H1 (cell line): ENCODE results near the gene CAMKMT. TPM values are rescaled to one million over a fixed set of nuclear protein-coding genes. Genes with fewer than 3 reads are reported as not detected.

Experiments
- CTCF ChIA-PET: fragments of 300-600 bp; sonication (Branson Sonifier 250); formaldehyde crosslinking; loops from one replicate; lab custom pipeline; 2021; ENCODE audit not compliant: partially characterized antibody; lab: Charles Lee
- POLR2A ChIA-PET: fragments of 300-600 bp; sonication (Branson Sonifier 250); formaldehyde crosslinking; loops from one replicate; lab custom pipeline; 2021; ENCODE audit warnings: inconsistent platforms; ENCODE audit not compliant: partially characterized antibody; lab: Charles Lee
- DNase-seq, 2 experiments: peaks; one replicate each; pipeline versions ENCODE4 v3.0.0 to v3.0.0-alpha.2; 2010 to 2022; ENCODE audit warnings: low spot score in 2 of 2, low read depth in 1 of 2, mixed read lengths in 1 of 2
- FAIRE-seq: peaks from 2 replicates; lab custom pipeline; 2011; peaks lifted over from hg19 to GRCh38; lab: Jason Lieb, UNC
- H2AFZ ChIP-seq: 2 replicates; pipeline ENCODE4 v1.8.1; 2012; ENCODE audit warnings: low read length, inconsistent platforms
- H2AK5ac ChIP-seq: 2 replicates; pipeline ENCODE4 v1.6.1; 2013; ENCODE audit warnings: low read depth, low read length
- H2BK120ac ChIP-seq: replicated peaks from 2 replicates; pipeline ENCODE3; 2013; ENCODE audit warnings: low read depth, low read length, inconsistent platforms
- H2BK12ac ChIP-seq: 2 replicates; pipeline ENCODE4 v1.6.1; 2013; ENCODE audit warnings: low read depth, low read length
- H2BK15ac ChIP-seq: 2 replicates; pipeline ENCODE4 v1.6.1; 2013; ENCODE audit warnings: low read length
- H2BK20ac ChIP-seq: 2 replicates; pipeline ENCODE4 v1.6.1; 2013; ENCODE audit warnings: low read length
- H2BK5ac ChIP-seq: 2 replicates; pipeline ENCODE4 v1.6.1; 2013; ENCODE audit warnings: low read depth, low read length
- H3K14ac ChIP-seq: 2 replicates; pipeline ENCODE4 v1.6.1; 2013; ENCODE audit warnings: inconsistent platforms; ENCODE audit not compliant: insufficient read length
- H3K18ac ChIP-seq: 2 replicates; pipeline ENCODE4 v1.6.1; 2013; ENCODE audit warnings: low read length; ENCODE audit errors: extremely low read depth
- H3K23ac ChIP-seq: 2 replicates; pipeline ENCODE4 v1.6.1; 2013; ENCODE audit warnings: inconsistent platforms; ENCODE audit not compliant: insufficient read length
- H3K23me2 ChIP-seq: 2 replicates; pipeline ENCODE4 v1.6.1; 2013; ENCODE audit warnings: low read depth, low read length
- H3K27ac ChIP-seq: 2 replicates; pipeline ENCODE4 v1.6.1; 2011; ENCODE audit warnings: low read depth, low read length, inconsistent platforms
- H3K27me3 ChIP-seq, 4 experiments: replicated peaks in 1 of 4; 1 replicate in 1 of 4; 2 replicates in 3 of 4; pipeline versions ENCODE4 v1.6.1 to v1.8.1; 2011 to 2013; ENCODE audit warnings: low read length in 3 of 4, mild to moderate bottlenecking in 3 of 4, inconsistent platforms in 2 of 4, mixed read lengths in 2 of 4, moderate library complexity in 1 of 4; ENCODE audit not compliant: control insufficient read depth in 3 of 4, insufficient read depth in 3 of 4; ENCODE audit errors: extremely low read depth in 1 of 4
- H3K36me3 ChIP-seq, 4 experiments: 2 replicates each; pipeline versions ENCODE4 v1.6.1 to v1.8.1; 2011 to 2013; ENCODE audit warnings: mild to moderate bottlenecking in 4 of 4, low read length in 3 of 4, moderate library complexity in 2 of 4, control low read depth in 1 of 4, inconsistent platforms in 1 of 4; ENCODE audit not compliant: insufficient read depth in 4 of 4, control insufficient read depth in 2 of 4
- H3K4ac ChIP-seq: replicated peaks from 2 replicates; pipeline ENCODE3; 2013; ENCODE audit warnings: low read length, low read depth, mixed read lengths, inconsistent platforms; ENCODE audit not compliant: insufficient read length
- H3K4me1 ChIP-seq, 4 experiments: replicated peaks in 1 of 4; 1 replicate in 1 of 4; 2 replicates in 3 of 4; pipeline versions ENCODE4 v1.6.1 to v1.8.1; 2011 to 2013; ENCODE audit warnings: low read length in 3 of 4, inconsistent platforms in 2 of 4, mixed read lengths in 1 of 4; ENCODE audit not compliant: insufficient read depth in 4 of 4, control insufficient read depth in 3 of 4
- H3K4me2 ChIP-seq, 2 experiments: 2 replicates each; pipeline versions ENCODE4 v1.6.1 to v1.8.1; 2011 to 2013; ENCODE audit warnings: low read depth in 2 of 2, low read length in 2 of 2, control low read depth in 1 of 2, inconsistent platforms in 1 of 2, mild to moderate bottlenecking in 1 of 2; ENCODE audit not compliant: insufficient read depth in 1 of 2
- H3K4me3 ChIP-seq, 4 experiments: fragments of 200-600, 300-600 bp in 1 of 4; sonication (generic), shearing (Covaris generic), sonication (Bioruptor Twin) in 1 of 4; 2 replicates each; pipeline versions ENCODE4 v1.5.1 to v1.8.1; 2011 to 2016; ENCODE audit warnings: low read length in 4 of 4, low read depth in 3 of 4, control low read depth in 2 of 4, inconsistent platforms in 2 of 4, mild to moderate bottlenecking in 2 of 4, mixed read lengths in 1 of 4, moderate library complexity in 1 of 4; ENCODE audit not compliant: insufficient read depth in 2 of 4; ENCODE audit errors: extremely low read depth in 1 of 4
- H3K56ac ChIP-seq: replicated peaks from 2 replicates; pipeline ENCODE3; 2013; ENCODE audit warnings: low read depth, mild to moderate bottlenecking, mixed read lengths, low read length, inconsistent platforms; ENCODE audit not compliant: insufficient read length
- H3K79me1 ChIP-seq: 2 replicates; pipeline ENCODE4 v1.6.1; 2013; ENCODE audit warnings: low read depth, low read length, control low read depth
- H3K79me2 ChIP-seq, 2 experiments: 2 replicates each; pipeline versions ENCODE4 v1.6.1 to v1.8.1; 2012 to 2013; ENCODE audit warnings: low read length in 2 of 2, mild to moderate bottlenecking in 2 of 2, inconsistent platforms in 1 of 2; ENCODE audit not compliant: insufficient read depth in 2 of 2, control insufficient read depth in 1 of 2
- H3K9ac ChIP-seq, 4 experiments: replicated peaks in 1 of 4; 1 replicate in 1 of 4; 2 replicates in 3 of 4; pipeline versions ENCODE4 v1.6.1 to v1.8.1; 2011 to 2013; ENCODE audit warnings: low read depth in 3 of 4, low read length in 3 of 4, control low read depth in 2 of 4, mild to moderate bottlenecking in 2 of 4, moderate library complexity in 2 of 4, inconsistent platforms in 1 of 4; ENCODE audit errors: extremely low read depth in 1 of 4
- H3K9me3 ChIP-seq, 2 experiments: 2 replicates each; pipeline versions ENCODE4 v1.6.1 to v1.8.1; 2012 to 2013; ENCODE audit warnings: mild to moderate bottlenecking in 2 of 2, moderate library complexity in 2 of 2, control low read depth in 1 of 2, inconsistent platforms in 1 of 2, low read depth in 1 of 2, low read length in 1 of 2, mixed read lengths in 1 of 2; ENCODE audit not compliant: insufficient read depth in 2 of 2
- H4K20me1 ChIP-seq, 2 experiments: replicated peaks in 1 of 2; 2 replicates each; pipeline versions ENCODE3 to v1.8.1; 2011 to 2013; ENCODE audit warnings: inconsistent platforms in 2 of 2, low read length in 2 of 2, mild to moderate bottlenecking in 1 of 2; ENCODE audit not compliant: insufficient read depth in 2 of 2, control insufficient read depth in 1 of 2
- H4K5ac ChIP-seq: 2 replicates; pipeline ENCODE4 v1.6.1; 2013; ENCODE audit warnings: low read length, low read depth, mixed read lengths, inconsistent platforms; ENCODE audit not compliant: insufficient read length
- H4K8ac ChIP-seq: 2 replicates; pipeline ENCODE4 v1.8.0; 2013; ENCODE audit warnings: mild to moderate bottlenecking, moderate library complexity, low read length, inconsistent platforms; ENCODE audit not compliant: insufficient read depth; ENCODE audit errors: extremely low read depth
- H4K91ac ChIP-seq: replicated peaks from 2 replicates; pipeline ENCODE3; 2013; ENCODE audit warnings: low read length, mixed read lengths, inconsistent platforms; ENCODE audit not compliant: insufficient read length
- GABPA ChIP-seq: IDR thresholded peaks from 2 replicates; pipeline ENCODE4 v1.6.1; 2011; ENCODE audit warnings: mild to moderate bottlenecking, low read length, moderate library complexity, borderline replicate concordance; ENCODE audit not compliant: insufficient read depth
- MAX ChIP-seq: IDR thresholded peaks from 2 replicates; pipeline ENCODE4 v1.6.1; 2012; ENCODE audit warnings: inconsistent platforms
- WGBS, 2 experiments: shearing (Covaris generic) in 1 of 2; methylation state at CpG; one replicate each; pipeline versions ENCODE4 v1.1.6 to v1.1.7; 2013 to 2015; ENCODE audit warnings: low lambda C conversion rate in 2 of 2, mixed read lengths in 2 of 2, inconsistent platforms in 1 of 2, low coverage in 1 of 2, missing lambda C conversion rate in 1 of 2; ENCODE audit not compliant: insufficient replicate concordance in 2 of 2, insufficient coverage in 1 of 2, insufficient read length in 1 of 2; ENCODE audit errors: extremely low coverage in 1 of 2, missing lambda C conversion rate in 1 of 2; 5-methylcytosine and 5-hydroxymethylcytosine counted together
- polyA plus RNA-seq, 7 experiments: library from polyadenylated mRNA; depleted of rRNA in 3 of 7; stranded (reverse) in 5 of 7; unstranded in 2 of 7; fragments of >200 nt in 5 of 7; fragments of 200-250 nt in 2 of 7; gene quantifications; 1 replicate in 5 of 7; 2 replicates in 1 of 7; 4 replicates in 1 of 7; pipeline versions ENCODE4 v1.2.1 to v1.2.3, GENCODE V29; 2011 to 2013; ENCODE audit warnings: missing spikeins in 2 of 7, mixed read lengths in 2 of 7
- total RNA-seq: library from RNA; stranded (reverse); fragmentation: NEBNext Ultra II Directional; extraction: Animal tissue kit (Norgen Biotek cat#: 25700); gene quantifications from 2 replicates; pipeline ENCODE4 v1.2.1, GENCODE V29; 2021

Gene CAMKMT
- total and polyA plus RNA-seq, 2 of the 8 experiments (the other 6 are each of a cell fraction or from before 2014, with no cell fraction given), result 14.7 to 22.4 TPM

DNA sequence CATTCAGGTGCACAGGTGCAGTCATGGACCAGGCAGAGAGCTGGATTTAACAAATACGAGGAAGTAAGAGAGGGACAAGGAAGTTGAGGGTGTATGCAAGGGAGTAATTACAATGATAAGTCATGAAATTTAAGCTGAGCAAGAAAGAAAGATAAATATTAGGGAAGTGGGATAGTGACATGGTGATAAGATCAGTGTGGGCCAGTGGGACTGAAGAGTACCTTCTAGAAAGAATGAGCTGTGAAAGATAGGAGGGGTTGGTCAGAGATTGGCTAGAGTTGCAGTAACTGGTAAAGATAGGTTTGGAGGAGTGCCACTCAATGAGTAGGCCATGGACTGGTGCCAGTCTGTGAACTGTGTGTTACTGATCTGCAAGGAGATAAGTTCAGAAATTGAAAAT, 378.9 kb downstream of the CAMKMT start:
- no peak overlapping the region for H4K5ac ChIP-seq
- no peak overlapping the region for H2BK15ac ChIP-seq
- ChIA-PET POLR2A (interaction anchor here (1.7 kb wide), 1 partner anchor 37 kb away, joined by 5 read pairs; no protein-coding TSS in a partner anchor), CTCF (interaction anchor here (1.1 to 2.8 kb wide), 2 partner anchors 21 to 261 kb away, joined by 3 to 6 read pairs; no protein-coding TSS in a partner anchor)
- H3K4me3 ChIP-seq, result no peak overlapping the region
- no peak for FAIRE-seq
- H3K23ac ChIP-seq, result no peak overlapping the region
- H3K56ac ChIP-seq, result no peak overlapping the region
- TF ChIP-seq MAX (no peak), GABPA (no peak)
- H2AFZ ChIP-seq, result no peak overlapping the region
- H2BK120ac ChIP-seq, result no peak overlapping the region
- H3K9me3 ChIP-seq, result peaks cover 5 to 9% of the 10 kb centered on the region in 2 experiments; a peak in 3 of 4 replicates
- peaks cover 0 to 3% (median 0%) of the 10 kb centered on the region in 4 experiments; a peak in 1 of 8 replicates for H3K36me3 ChIP-seq
- H3K4ac ChIP-seq, result no peak overlapping the region
- H3K14ac ChIP-seq, result no peak overlapping the region
- no peaks in the 10 kb centered on the region for H4K20me1 ChIP-seq
- no peak overlapping the region for H3K9ac ChIP-seq
- 94% methylated on average over 1 of the region's 1 CpG; no CpG with 5 or more reads in 1 of the 2 experiments for WGBS, 2 experiments
- H3K79me2 ChIP-seq, result no peaks in the 10 kb centered on the region
- H3K4me1 ChIP-seq, result peaks cover 0 to 3% (median 1%) of the 10 kb centered on the region in 4 experiments; a peak in 3 of 7 replicates
- H3K79me1 ChIP-seq, result no peaks in the 10 kb centered on the region
- H3K27ac ChIP-seq, result no peak overlapping the region
- no peak overlapping the region for H2AK5ac ChIP-seq
- H3K4me2 ChIP-seq, result no peak overlapping the region
- DNase-seq, result no peak
- no peak overlapping the region for H3K18ac ChIP-seq
- no peak overlapping the region for H2BK20ac ChIP-seq
- no peak overlapping the region for H2BK12ac ChIP-seq
- no peaks in the 10 kb centered on the region for H3K23me2 ChIP-seq
- no peak overlapping the region for H4K8ac ChIP-seq
- H3K27me3 ChIP-seq, result no peaks in the 10 kb centered on the region
- no peak overlapping the region for H4K91ac ChIP-seq
- no peak overlapping the region for H2BK5ac ChIP-seq
